Measurements from ENCODE around the gene LRGUK.
A peak's percentile ranks its signal among the peaks of the same experiment; 100 is the strongest.

The LRGUK gene

GRCh38 chr7:134126966-134127848 is at the start of gene LRGUK:
Gene LRGUK, plus strand, starts transcription at chr7:134127340. Its CDS starts 28 bp downstream, at chr7:134127368.
- no peaks in the 10 kb centered on the region for H3K9me3 ChIP-seq (ENCODE audit: control insufficient read depth, insufficient read depth, low read depth, low read length)
- no peak within 1 kb of the TSS for H3K27ac ChIP-seq (ENCODE audit: extremely low read depth, low read depth, low read length)
- H3K36me3 ChIP-seq (ENCODE audit: control insufficient read depth in 2 of 2, insufficient read depth in 1 of 2, low read length in 2 of 2), result no peaks in the 10 kb centered on the region
- H3K4me3 ChIP-seq (ENCODE audit: low read depth, low read length), result peak within 1 kb of the TSS; percentile 81
- no peaks in the 10 kb centered on the region for H3K4me1 ChIP-seq (ENCODE audit: control insufficient read depth, insufficient read depth, low read length)
- ChIA-PET CTCF (interaction anchor here (0.6 to 1.1 kb wide), 4 partner anchors 12 to 272 kb away, joined by 4 to 6 read pairs (median 4); no protein-coding TSS in a partner anchor), POLR2A (interaction anchor here (0.7 to 0.8 kb wide), 2 partner anchors 142 to 190 kb away, joined by 5 to 12 read pairs; partner anchors contain the start of gene SLC35B4)
- TF ChIP-seq ZNF580 (tag by site-specific recombination; IDR thresholded peaks at IDR 0.05), result no peak
- TF ChIP-seq ELK4 (IDR thresholded peaks at IDR 0.05; ENCODE audit: borderline replicate concordance, low read depth, low read length), result no peak
- TF ChIP-seq ZSCAN30 (tag by site-specific recombination; IDR thresholded peaks at IDR 0.05), result no peak
- 0 out of 2 replicates have a peak, but pooled peaks have one; percentile 32 for TF ChIP-seq ZNF600 (tag by site-specific recombination; IDR thresholded peaks at IDR 0.05)
- TF ChIP-seq ZNF148 (tag by site-specific recombination; IDR thresholded peaks at IDR 0.05; ENCODE audit: borderline replicate concordance), result no peak
- no peak for TF ChIP-seq BCL11B (tag by site-specific recombination; IDR thresholded peaks at IDR 0.05; ENCODE audit: low read depth)
- TF ChIP-seq ZBTB17 (tag by site-specific recombination; IDR thresholded peaks at IDR 0.05), result peak; percentile 97
- no peak for TF ChIP-seq ZNF274 (IDR thresholded peaks at IDR 0.05; ENCODE audit: low read length)
- TF ChIP-seq ZNF274 (tag by site-specific recombination; IDR thresholded peaks at IDR 0.05; ENCODE audit: borderline replicate concordance), result no peak
- TF ChIP-seq SP7 (tag by site-specific recombination; IDR thresholded peaks at IDR 0.05), result no peak
- 0 out of 2 replicates have a peak, but pooled peaks have one; percentile 10 for TF ChIP-seq ZNF394 (tag by site-specific recombination; IDR thresholded peaks at IDR 0.05; ENCODE audit: borderline replicate concordance)
- no peak for TF ChIP-seq ZNF155 (tag by site-specific recombination; IDR thresholded peaks at IDR 0.05)
- TF ChIP-seq ZNF521 (tag by site-specific recombination; IDR thresholded peaks at IDR 0.05), result no peak
- TF ChIP-seq ZNF416 (tag by site-specific recombination; IDR thresholded peaks at IDR 0.05), result no peak
- TF ChIP-seq ZNF223 (tag by site-specific recombination; IDR thresholded peaks at IDR 0.05), result no peak
- TF ChIP-seq, protein P1, sequence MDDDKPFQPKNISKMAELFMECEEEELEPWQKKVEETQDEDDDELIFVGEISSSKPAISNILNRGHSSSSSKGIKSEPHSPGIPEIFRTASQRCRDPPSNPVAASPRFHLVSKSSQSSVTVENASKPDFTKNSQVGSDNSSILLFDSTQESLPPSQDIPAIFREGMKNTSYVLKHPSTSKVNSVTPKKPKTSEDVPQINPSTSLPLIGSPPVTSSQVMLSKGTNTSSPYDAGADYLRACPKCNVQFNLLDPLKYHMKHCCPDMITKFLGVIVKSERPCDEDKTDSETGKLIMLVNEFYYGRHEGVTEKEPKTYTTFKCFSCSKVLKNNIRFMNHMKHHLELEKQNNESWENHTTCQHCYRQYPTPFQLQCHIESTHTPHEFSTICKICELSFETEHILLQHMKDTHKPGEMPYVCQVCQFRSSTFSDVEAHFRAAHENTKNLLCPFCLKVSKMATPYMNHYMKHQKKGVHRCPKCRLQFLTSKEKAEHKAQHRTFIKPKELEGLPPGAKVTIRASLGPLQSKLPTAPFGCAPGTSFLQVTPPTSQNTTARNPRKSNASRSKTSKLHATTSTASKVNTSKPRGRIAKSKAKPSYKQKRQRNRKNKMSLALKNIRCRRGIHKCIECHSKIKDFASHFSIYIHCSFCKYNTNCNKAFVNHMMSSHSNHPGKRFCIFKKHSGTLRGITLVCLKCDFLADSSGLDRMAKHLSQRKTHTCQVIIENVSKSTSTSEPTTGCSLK (tag by site-specific recombination; IDR thresholded peaks at IDR 0.05), result no peak
- no peak for TF ChIP-seq GLI2 (tag by site-specific recombination; IDR thresholded peaks at IDR 0.05; ENCODE audit: borderline replicate concordance, low read depth)
- no peak for TF ChIP-seq ZNF391 (tag by site-specific recombination; IDR thresholded peaks at IDR 0.05; ENCODE audit: borderline replicate concordance, low read depth)
- TF ChIP-seq ZNF561 (tag by site-specific recombination; IDR thresholded peaks at IDR 0.05; ENCODE audit: borderline replicate concordance), result no peak
- peak; percentile 70; the same call in 1 of the 2 replicates for TF ChIP-seq YY1 (tag by site-specific recombination; IDR thresholded peaks at IDR 0.05)
- no peak for TF ChIP-seq MYNN (tag by site-specific recombination; IDR thresholded peaks at IDR 0.05; ENCODE audit: borderline replicate concordance)
- peak; percentile 98 for TF ChIP-seq ZNF335 (tag by site-specific recombination; conservative IDR thresholded peaks at IDR 0.05)
- TF ChIP-seq ZBTB48 (tag by site-specific recombination; IDR thresholded peaks at IDR 0.05), result 0 out of 2 replicates have a peak, but pooled peaks have one; percentile 7
- no peak for TF ChIP-seq HOXD13 (CRISPR knock-in tag; IDR thresholded peaks at IDR 0.05; ENCODE audit: borderline replicate concordance)
- no peak for TF ChIP-seq WT1 (tag by site-specific recombination; IDR thresholded peaks at IDR 0.05)
- no peak for TF ChIP-seq ZNF169 (tag by site-specific recombination; IDR thresholded peaks at IDR 0.05)
- TF ChIP-seq ZXDB (tag by site-specific recombination; IDR thresholded peaks at IDR 0.05), result peak; percentile 55
- TF ChIP-seq ZBTB6 (tag by site-specific recombination; IDR thresholded peaks at IDR 0.05), result peak; percentile 77
- peak; percentile 60; the same call in 1 of the 2 replicates for TF ChIP-seq ZBTB20 (tag by site-specific recombination; IDR thresholded peaks at IDR 0.05)
- TF ChIP-seq KLF9 (tag by site-specific recombination; IDR thresholded peaks at IDR 0.05; ENCODE audit: low read depth), result peak; percentile 46; the same call in 1 of the 2 replicates
- TF ChIP-seq ZNF10 (tag by site-specific recombination; IDR thresholded peaks at IDR 0.05), result no peak

Data from HEK293 (cell line).